Natural killer cell (primary cell): Measurements from ENCODE around the gene NSUN3. TPM values are rescaled to one million over a fixed set of nuclear protein-coding genes. Genes with fewer than 3 reads are reported as not detected.

Source experiments
- ATAC-seq, 3 donors: fragments of 150-1000 bp in 2 of 3; fragments of 200-7000 bp in 1 of 3; cut with Tn5 transposase; 1 replicate in 1 of 3; 2 replicates in 2 of 3; pipeline ENCODE4 v1.10.0; 2021; ENCODE audit warnings: mild to moderate bottlenecking in 2 of 3, moderate library complexity in 2 of 3
- DNase-seq, 2 donors: peaks; one replicate each; pipeline versions ENCODE4 v3.0.0 to v3.0.0-alpha.2; 2013 to 2021; ENCODE audit warnings: mixed read lengths in 1 of 2
- H3K27ac ChIP-seq: one replicate; pipeline ENCODE4 v1.5.1; 2013; ENCODE audit warnings: mild to moderate bottlenecking, low read length
- H3K27me3 ChIP-seq: one replicate; pipeline ENCODE4 v1.6.1; 2013; ENCODE audit warnings: low read length; ENCODE audit not compliant: control insufficient read depth, insufficient read depth
- H3K36me3 ChIP-seq: one replicate; pipeline ENCODE4 v1.6.1; 2013; ENCODE audit warnings: low read length; ENCODE audit not compliant: control insufficient read depth, insufficient read depth
- H3K4me1 ChIP-seq: one replicate; pipeline ENCODE4 v1.6.1; 2013; ENCODE audit warnings: low read length; ENCODE audit not compliant: control insufficient read depth, insufficient read depth
- H3K4me3 ChIP-seq: one replicate; pipeline ENCODE4 v1.5.1; 2013; ENCODE audit warnings: low read length
- H3K9me3 ChIP-seq: one replicate; pipeline ENCODE4 v1.6.1; 2013; ENCODE audit warnings: low read length; ENCODE audit not compliant: control insufficient read depth, insufficient read depth
- H3K27ac Mint-ChIP-seq, 2 donors: one replicate each; pipeline ENCODE4 v1.8.0; 2022; ENCODE audit warnings: mild to moderate bottlenecking in 2 of 2, mixed read lengths in 2 of 2, moderate library complexity in 1 of 2
- H3K27me3 Mint-ChIP-seq, 2 donors: one replicate each; pipeline ENCODE4 v1.8.0; 2022; ENCODE audit warnings: low read depth in 2 of 2, mixed read lengths in 2 of 2
- H3K36me3 Mint-ChIP-seq: one replicate; pipeline ENCODE4 v1.8.0; 2022; ENCODE audit warnings: mixed read lengths
- H3K4me1 Mint-ChIP-seq, 2 donors: one replicate each; pipeline ENCODE4 v1.8.0; 2022; ENCODE audit warnings: mixed read lengths in 2 of 2
- H3K4me3 Mint-ChIP-seq: one replicate; pipeline ENCODE4 v1.8.0; 2022; ENCODE audit warnings: mild to moderate bottlenecking, moderate library complexity, mixed read lengths
- H3K9me3 Mint-ChIP-seq, 2 donors: one replicate each; pipeline ENCODE4 v1.8.0; 2022; ENCODE audit warnings: mixed read lengths in 2 of 2
- CTCF ChIP-seq: fragments of 200-600 bp; IDR thresholded peaks from one replicate; pipeline ENCODE4 v1.8.0; 2022; ENCODE audit warnings: antibody characterized with exemption
- WGBS: methylation state at CpG from one replicate; pipeline ENCODE4 v1.1.7; 2013; ENCODE audit warnings: missing lambda C conversion rate; ENCODE audit not compliant: insufficient coverage; 5-methylcytosine and 5-hydroxymethylcytosine counted together
- intact Hi-C: fragments of 100-400 bp; cut with micrococcal nuclease; formaldehyde crosslinking; loops from one replicate; pipeline ENCODE4 v1.14.2; 2022
- total RNA-seq, 4 donors: library from RNA; stranded (reverse); fragments of 120-200 nt in 1 of 4; gene quantifications; one replicate each; pipeline versions ENCODE4 v1.2.3 to v1.2.4, GENCODE V29; 2013 to 2022

Gene NSUN3
- total RNA-seq, 3 donors from 2014 or later (not counting 1 experiment from before 2014, with no cell fraction given): 24.0 to 32.4 (median 28.6) TPM

- H3K36me3 ChIP-seq: no peaks in the 10 kb centered on the region
- H3K36me3 Mint-ChIP-seq: no peaks in the 10 kb centered on the region
- no peaks in the 10 kb centered on the region for H3K27me3 ChIP-seq
- ATAC-seq (no peak), DNase-seq (no peak)
- H3K27ac Mint-ChIP-seq: no peak overlapping the region
- no peak overlapping the region for H3K4me3 Mint-ChIP-seq
- H3K4me1 ChIP-seq: no peaks in the 10 kb centered on the region
- H3K4me3 ChIP-seq: no peak overlapping the region
- no peaks in the 10 kb centered on the region for H3K9me3 ChIP-seq
- no peaks in the 10 kb centered on the region for H3K27me3 Mint-ChIP-seq
- no peak overlapping the region for H3K27ac ChIP-seq
- no peaks in the 10 kb centered on the region for H3K9me3 Mint-ChIP-seq
- H3K4me1 Mint-ChIP-seq: no peaks in the 10 kb centered on the region
- TF ChIP-seq CTCF: no peak
- intact Hi-C loops: no loop called here
Observed at GRCh38 chr3:94171954-94172353, 109.1 kb downstream of the NSUN3 start.

- no peaks in the 10 kb centered on the region for H3K36me3 Mint-ChIP-seq
- no CpG with 5 or more reads among the region's 3 CpGs for WGBS
- no peaks in the 10 kb centered on the region for H3K27me3 Mint-ChIP-seq
- TF ChIP-seq CTCF: no peak
- no peak overlapping the region for H3K4me3 ChIP-seq
- H3K27ac ChIP-seq: no peak overlapping the region
- H3K4me3 Mint-ChIP-seq: no peak overlapping the region
- no peak for DNase-seq
- ATAC-seq: no peak
- H3K9me3 ChIP-seq: no peaks in the 10 kb centered on the region
- intact Hi-C loops: no loop called here
- no peaks in the 10 kb centered on the region for H3K36me3 ChIP-seq
- no peaks in the 10 kb centered on the region for H3K4me1 ChIP-seq
- no peaks in the 10 kb centered on the region for H3K27me3 ChIP-seq
- H3K9me3 Mint-ChIP-seq: no peaks in the 10 kb centered on the region
- H3K4me1 Mint-ChIP-seq: no peaks in the 10 kb centered on the region
- H3K27ac Mint-ChIP-seq: no peak overlapping the region
Observed at GRCh38 chr3:94172695-94173310, 109.9 kb downstream of the NSUN3 start.

- H3K27ac ChIP-seq: no peak overlapping the region
- H3K4me3 Mint-ChIP-seq: no peak overlapping the region
- ATAC-seq: no peak
- no peak for DNase-seq
- no peak for TF ChIP-seq CTCF
- no peaks in the 10 kb centered on the region for H3K9me3 ChIP-seq
- 64% methylated on average over 1 of the region's 2 CpGs for WGBS
- intact Hi-C loops: no loop called here
- H3K27ac Mint-ChIP-seq: no peak overlapping the region
- H3K27me3 Mint-ChIP-seq: no peaks in the 10 kb centered on the region
- no peaks in the 10 kb centered on the region for H3K36me3 ChIP-seq
- no peaks in the 10 kb centered on the region for H3K4me1 ChIP-seq
- no peak overlapping the region for H3K4me3 ChIP-seq
- H3K4me1 Mint-ChIP-seq: no peaks in the 10 kb centered on the region
- no peaks in the 10 kb centered on the region for H3K27me3 ChIP-seq
- no peaks in the 10 kb centered on the region for H3K9me3 Mint-ChIP-seq
- H3K36me3 Mint-ChIP-seq: no peaks in the 10 kb centered on the region
Observed at GRCh38 chr3:94173673-94174434, 111.0 kb downstream of the NSUN3 start.
